ENCODE measurements around the gene BRIP1.
"Not testable (repeated sequence)": the region's sequence is repeated elsewhere in the genome, so short reads cannot be mapped to it uniquely, and the experiment has no call there.

The BRIP1 gene

GRCh38 chr17:61668486-61668885 lies 194.8 kb downstream of the BRIP1 start:
- Histone ChIP-seq H4K20me1 (ENCODE audit: insufficient read depth, low read length) (no peaks in the 10 kb centered on the region), H3K4me2 (ENCODE audit: low read length) (no peak overlapping the region), H3K36me3 (replicated peaks; ENCODE audit: low read depth, low read length) (no peaks in the 10 kb centered on the region), H3K9me3 (ENCODE audit: insufficient read depth, low read length) (no peaks in the 10 kb centered on the region), H3K79me2 (ENCODE audit: low read length) (no peaks in the 10 kb centered on the region), H3K4me1 (ENCODE audit: low read length) (no peaks in the 10 kb centered on the region), H2AFZ (ENCODE audit: low read depth, low read length) (no peak overlapping the region), H3K27ac (ENCODE audit: low read length) (no peak overlapping the region), H3K27me3 (ENCODE audit: low read depth, low read length) (no peaks in the 10 kb centered on the region), H3K9ac (ENCODE audit: low read length) (no peak overlapping the region), H3K4me3 (ENCODE audit: low read length) (no peak overlapping the region)
- TF ChIP-seq, protein P1, sequence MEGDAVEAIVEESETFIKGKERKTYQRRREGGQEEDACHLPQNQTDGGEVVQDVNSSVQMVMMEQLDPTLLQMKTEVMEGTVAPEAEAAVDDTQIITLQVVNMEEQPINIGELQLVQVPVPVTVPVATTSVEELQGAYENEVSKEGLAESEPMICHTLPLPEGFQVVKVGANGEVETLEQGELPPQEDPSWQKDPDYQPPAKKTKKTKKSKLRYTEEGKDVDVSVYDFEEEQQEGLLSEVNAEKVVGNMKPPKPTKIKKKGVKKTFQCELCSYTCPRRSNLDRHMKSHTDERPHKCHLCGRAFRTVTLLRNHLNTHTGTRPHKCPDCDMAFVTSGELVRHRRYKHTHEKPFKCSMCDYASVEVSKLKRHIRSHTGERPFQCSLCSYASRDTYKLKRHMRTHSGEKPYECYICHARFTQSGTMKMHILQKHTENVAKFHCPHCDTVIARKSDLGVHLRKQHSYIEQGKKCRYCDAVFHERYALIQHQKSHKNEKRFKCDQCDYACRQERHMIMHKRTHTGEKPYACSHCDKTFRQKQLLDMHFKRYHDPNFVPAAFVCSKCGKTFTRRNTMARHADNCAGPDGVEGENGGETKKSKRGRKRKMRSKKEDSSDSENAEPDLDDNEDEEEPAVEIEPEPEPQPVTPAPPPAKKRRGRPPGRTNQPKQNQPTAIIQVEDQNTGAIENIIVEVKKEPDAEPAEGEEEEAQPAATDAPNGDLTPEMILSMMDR (IDR thresholded peaks at IDR 0.05; ENCODE audit: low read depth, low read length): no peak
- no peak for TF ChIP-seq EZH2phosphoT487 (IDR thresholded peaks at IDR 0.05; ENCODE audit: low read depth)

DNA sequence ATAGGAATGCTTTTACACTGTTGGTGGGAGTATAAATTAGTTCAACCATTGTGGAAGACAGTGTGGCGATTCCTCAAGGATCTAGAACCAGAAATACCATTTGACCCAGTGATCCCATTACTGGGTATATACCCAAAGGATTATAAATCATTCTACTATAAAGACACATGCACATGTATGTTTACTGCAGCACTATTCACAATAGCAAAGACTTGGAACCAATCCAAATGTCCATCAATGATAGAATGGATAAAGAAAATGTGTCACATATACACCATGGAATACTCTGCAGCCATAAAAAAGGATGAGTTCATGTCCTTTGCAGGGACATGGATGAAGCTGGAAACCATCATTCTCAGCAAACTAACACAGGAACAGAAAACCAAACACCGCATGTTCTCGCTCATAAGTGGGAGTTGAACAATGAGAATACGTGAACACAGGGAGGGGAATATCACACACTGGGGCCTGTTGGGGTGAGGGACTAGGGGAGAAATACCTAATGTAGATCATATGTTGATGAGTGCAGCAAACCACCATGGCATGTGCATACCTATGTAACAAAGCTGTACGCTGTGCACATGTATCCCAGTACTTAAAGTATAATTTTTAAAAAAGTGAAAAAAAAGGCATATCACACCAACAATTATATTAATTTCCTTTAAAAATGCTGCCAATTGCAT lies 196.8 kb downstream of the BRIP1 start:
- H3K4me3 ChIP-seq (ENCODE audit: low read length); H3K27ac ChIP-seq (ENCODE audit: low read length); H4K20me1 ChIP-seq (ENCODE audit: insufficient read depth, low read length); H3K27me3 ChIP-seq (ENCODE audit: low read depth, low read length); H3K9me3 ChIP-seq (ENCODE audit: insufficient read depth, low read length); H3K9ac ChIP-seq (ENCODE audit: low read length); H3K79me2 ChIP-seq (ENCODE audit: low read length); H3K4me2 ChIP-seq (ENCODE audit: low read length); H2AFZ ChIP-seq (ENCODE audit: low read depth, low read length); H3K4me1 ChIP-seq (ENCODE audit: low read length); H3K36me3 ChIP-seq (replicated peaks; ENCODE audit: low read depth, low read length): not testable (repeated sequence)

DNA sequence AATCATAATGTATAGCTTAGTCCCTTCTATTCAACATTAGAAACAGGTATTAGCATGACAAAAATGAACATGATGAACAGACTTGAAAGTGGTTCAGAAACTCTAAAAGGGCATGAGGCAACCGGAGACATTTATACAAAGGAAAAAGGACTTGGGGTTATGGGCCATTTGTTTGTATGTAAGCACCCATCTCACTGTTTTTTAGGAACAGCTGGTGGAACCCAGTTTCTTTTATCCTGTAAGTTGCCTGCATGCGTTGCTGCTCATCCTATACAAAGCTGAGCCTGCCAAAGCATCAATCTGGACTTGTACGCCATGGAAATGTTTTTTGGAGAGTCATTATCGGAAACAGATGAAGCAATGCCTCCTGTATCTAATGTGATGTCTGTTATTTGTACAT lies 200.0 kb downstream of the BRIP1 start:
- Histone ChIP-seq H3K9ac (ENCODE audit: low read length) (no peak overlapping the region), H3K9me3 (ENCODE audit: insufficient read depth, low read length) (no peaks in the 10 kb centered on the region), H3K36me3 (replicated peaks; ENCODE audit: low read depth, low read length) (no peaks in the 10 kb centered on the region), H3K79me2 (ENCODE audit: low read length) (no peaks in the 10 kb centered on the region), H2AFZ (ENCODE audit: low read depth, low read length) (no peak overlapping the region), H4K20me1 (ENCODE audit: insufficient read depth, low read length) (no peaks in the 10 kb centered on the region), H3K4me1 (ENCODE audit: low read length) (no peaks in the 10 kb centered on the region), H3K27ac (ENCODE audit: low read length) (no peak overlapping the region), H3K4me3 (ENCODE audit: low read length) (no peak overlapping the region), H3K27me3 (ENCODE audit: low read depth, low read length) (no peaks in the 10 kb centered on the region), H3K4me2 (ENCODE audit: low read length) (no peak overlapping the region)
- no peak for TF ChIP-seq EZH2phosphoT487 (IDR thresholded peaks at IDR 0.05; ENCODE audit: low read depth)
- TF ChIP-seq, protein P1 (IDR thresholded peaks at IDR 0.05; ENCODE audit: low read depth, low read length): no peak

DNA sequence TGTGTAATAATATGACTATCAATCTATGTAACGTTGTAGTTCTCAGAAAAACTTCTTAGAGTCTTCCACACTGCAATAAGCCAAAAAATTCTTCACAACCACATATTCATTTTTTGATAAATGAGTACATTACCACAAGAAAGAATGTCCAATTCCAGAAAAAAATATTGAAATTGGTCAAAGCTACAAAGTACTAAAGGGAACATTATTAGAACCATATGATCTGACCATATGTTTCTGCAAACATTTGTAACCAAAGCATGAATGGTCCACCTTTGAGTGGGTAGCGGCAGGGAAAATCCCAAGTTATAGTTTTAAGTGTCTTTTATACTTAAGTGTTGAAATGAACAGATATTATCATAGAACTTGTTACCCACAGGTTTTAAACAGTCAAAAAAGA lies 200.6 kb downstream of the BRIP1 start:
- Histone ChIP-seq H3K4me3 (ENCODE audit: low read length) (no peak overlapping the region), H3K4me1 (ENCODE audit: low read length) (no peaks in the 10 kb centered on the region), H3K79me2 (ENCODE audit: low read length) (no peaks in the 10 kb centered on the region), H3K4me2 (ENCODE audit: low read length) (no peak overlapping the region), H3K27ac (ENCODE audit: low read length) (no peak overlapping the region), H2AFZ (ENCODE audit: low read depth, low read length) (no peak overlapping the region), H3K36me3 (replicated peaks; ENCODE audit: low read depth, low read length) (no peaks in the 10 kb centered on the region), H4K20me1 (ENCODE audit: insufficient read depth, low read length) (no peaks in the 10 kb centered on the region), H3K27me3 (ENCODE audit: low read depth, low read length) (no peaks in the 10 kb centered on the region), H3K9me3 (ENCODE audit: insufficient read depth, low read length) (no peaks in the 10 kb centered on the region), H3K9ac (ENCODE audit: low read length) (no peak overlapping the region)
- TF ChIP-seq, protein P1 (IDR thresholded peaks at IDR 0.05; ENCODE audit: low read depth, low read length): no peak
- TF ChIP-seq EZH2phosphoT487 (IDR thresholded peaks at IDR 0.05; ENCODE audit: low read depth): no peak

Measured in OCI-LY3 (cell line).